ENCODE results near the gene TMEM116. TPM values are rescaled to one million over a fixed set of nuclear protein-coding genes. Genes with fewer than 3 reads are reported as not detected.

TMEM116 gene
- total RNA-seq (2012; rRNA removed), result 4.7 and 8.4 TPM in 2 replicates
- polyA plus RNA-seq (2012; rRNA removed), result 4.6 and 5.5 TPM in 2 replicates
- 3.4 and 3.8 TPM in 2 replicates for polyA plus RNA-seq (2012; cell fraction: cytosol; rRNA removed)
- polyA plus RNA-seq (2012; cell fraction: nucleus; rRNA removed; ENCODE audit: low replicate concordance), result 2.9 and 8.4 TPM in 2 replicates
- percentile 47 among the genes with signal in this experiment for Bru-seq, nascent RNA
- BruChase-seq, experiment 1, labeled RNA remaining after a 6-hour chase, result percentile 61 among the genes with signal in this experiment
- percentile 55 among the genes with signal in this experiment for BruChase-seq, experiment 2, labeled RNA remaining after a 2-hour chase
- long read RNA-seq, partial matches to known transcripts, result 0 of 7 reads
- long read RNA-seq, other reads (novel, unspliced or antisense), result 6 of 7 reads

GRCh38 chr12:112012775-112013600 lies at the start of gene TMEM116, which contains the start of gene ERP29:
Gene TMEM116, minus strand, starts transcription at chr12:112013165. Its CDS starts 7,895 bp downstream, at chr12:112005270.
Gene ERP29, plus strand, starts transcription at chr12:112013426. Its CDS starts 40 bp downstream, at chr12:112013466.
- Histone ChIP-seq H3K36me3 (ENCODE audit: control insufficient read depth, insufficient read depth, low read length) (no peaks in the 10 kb centered on the region; the same call in 1 of the 2 replicates), H3K9me3 (ENCODE audit: control insufficient read depth, insufficient read depth, low read length) (no peaks in the 10 kb centered on the region), H2AK5ac (ENCODE audit: low read depth, low read length) (peak within 1 kb of the TSS; percentile 91), H3K9ac (ENCODE audit: low read depth, low read length) (peak within 1 kb of the TSS; percentile 86), H2BK15ac (ENCODE audit: low read depth, low read length) (peak within 1 kb of the TSS; percentile 21; the same call in 2 of the 3 replicates), H3K4me3 (ENCODE audit: insufficient read depth, low read depth, low read length) (peak within 1 kb of the TSS; percentile 79), H3K79me1 (ENCODE audit: low read depth in 1 of 2, low read length in 2 of 2) (peaks cover 24 to 59% of the 10 kb centered on the region in 2 experiments), H3K23ac (ENCODE audit: low read depth, low read length) (peak within 1 kb of the TSS; percentile 92), H2BK5ac (ENCODE audit: low read depth, low read length, poor library complexity, severe bottlenecking) (peak within 1 kb of the TSS; percentile 83), H4K91ac (ENCODE audit: insufficient read depth, low read depth, low read length) (peak within 1 kb of the TSS; percentile 91), H4K20me1 (ENCODE audit: insufficient read depth, low read length) (peaks cover 13% of the 10 kb centered on the region; the same call in 1 of the 2 replicates), H3K18ac (ENCODE audit: low read depth, low read length) (peak within 1 kb of the TSS; percentile 64), H3K4ac (ENCODE audit: low read depth, low read length) (peak within 1 kb of the TSS; percentile 98), H2BK20ac (ENCODE audit: low read depth, low read length) (no peak within 1 kb of the TSS), H3K14ac (replicated peaks; ENCODE audit: low read depth, low read length) (peak within 1 kb of the TSS; percentile 97), H3K4me2 (ENCODE audit: low read depth, low read length) (peak within 1 kb of the TSS; percentile 83), H3K9me1 (ENCODE audit: insufficient read depth, low read length) (peaks cover 10% of the 10 kb centered on the region), H3K56ac (ENCODE audit: extremely low read depth, insufficient read depth, low read length) (peak within 1 kb of the TSS; percentile 89), H4K8ac (ENCODE audit: low read depth in 2 of 2, low read length in 2 of 2) (peak within 1 kb of the TSS; percentile 72 to 97), H4K5ac (ENCODE audit: low read depth, low read length) (peak within 1 kb of the TSS; percentile 89), H3K27me3 (ENCODE audit: control insufficient read depth, insufficient read depth, low read length) (no peaks in the 10 kb centered on the region), H2AK9ac (replicated peaks; ENCODE audit: low read depth, low read length, poor library complexity) (peak within 1 kb of the TSS; percentile 97), H2BK120ac (ENCODE audit: low read depth, low read length) (peak within 1 kb of the TSS; percentile 57), H3K27ac (ENCODE audit: insufficient read depth, low read length) (peak within 1 kb of the TSS; percentile 80), H2AFZ (replicated peaks; ENCODE audit: low read length, poor library complexity) (peak within 1 kb of the TSS; percentile 98), H3K4me1 (ENCODE audit: control insufficient read depth, insufficient read depth, low read length) (peaks cover 1% of the 10 kb centered on the region; the same call in 1 of the 2 replicates)
- 0% methylated on average over 48 of the region's 67 CpGs; no CpG with 5 or more reads in 1 of the 2 experiments for WGBS, 2 experiments (ENCODE audit: extremely low coverage in 2 of 2, insufficient read length in 1 of 2)
- POLR2A ChIA-PET (ENCODE audit: unreplicated experiment), result interaction anchor here (0.7 to 1.0 kb wide), 2 partner anchors 11 to 35 kb away, joined by 3 read pairs; no protein-coding TSS in a partner anchor
- intact Hi-C loops (cut with micrococcal nuclease) (loop anchor here (1.0 kb wide), 1 partner anchor 68 kb away; no protein-coding TSS in a partner anchor), dilution Hi-C loops (cut with HindIII; ENCODE audit: low sequenced_read_pairs, unreplicated experiment) (no loop called here), in situ Hi-C loops (cut with MboI; ENCODE audit: low sequenced_read_pairs) (no loop called here)
- CTCF ChIA-PET, result interaction anchor here (0.5 to 1.0 kb wide), 2 partner anchors 32 to 68 kb away, joined by 3 read pairs; no protein-coding TSS in a partner anchor
- DNase-seq (peak; percentile 98), ATAC-seq (ENCODE audit: low read depth) (peak; percentile 89)
- BruUV-seq (replicated peaks), result TSS peak; percentile 74
- TF ChIP-seq MAZ (IDR thresholded peaks at IDR 0.05; ENCODE audit: borderline replicate concordance, low read depth, low read length), result peak; percentile 92
- no peak for TF ChIP-seq NFE2L2 (IDR thresholded peaks at IDR 0.05; ENCODE audit: low read depth, low read length)
- TF ChIP-seq CEBPB (IDR thresholded peaks at IDR 0.05; ENCODE audit: low read depth, low read length), result no peak
- no peak for TF ChIP-seq MAFK (IDR thresholded peaks at IDR 0.05; ENCODE audit: low read depth, low read length)
- TF ChIP-seq RAD21 (IDR thresholded peaks at IDR 0.05; ENCODE audit: low read length), result peak; percentile 51
- no peak for TF ChIP-seq RCOR1 (IDR thresholded peaks at IDR 0.05; ENCODE audit: insufficient replicate concordance, low read length)
- TF ChIP-seq CHD1 (IDR thresholded peaks at IDR 0.05; ENCODE audit: low read depth, low read length), result no peak
- peak; percentile 99 for TF ChIP-seq BHLHE40 (IDR thresholded peaks at IDR 0.05; ENCODE audit: low read depth, low read length)
- TF ChIP-seq USF2 (IDR thresholded peaks at IDR 0.05; ENCODE audit: low read depth, low read length), result peak; percentile 99
- TF ChIP-seq FOS (IDR thresholded peaks at IDR 0.05; ENCODE audit: low read depth, low read length), result peak; percentile 95
- peak; percentile 90 for TF ChIP-seq POLR2A (IDR thresholded peaks at IDR 0.05; ENCODE audit: low read depth, low read length)
- TF ChIP-seq, protein P1, sequence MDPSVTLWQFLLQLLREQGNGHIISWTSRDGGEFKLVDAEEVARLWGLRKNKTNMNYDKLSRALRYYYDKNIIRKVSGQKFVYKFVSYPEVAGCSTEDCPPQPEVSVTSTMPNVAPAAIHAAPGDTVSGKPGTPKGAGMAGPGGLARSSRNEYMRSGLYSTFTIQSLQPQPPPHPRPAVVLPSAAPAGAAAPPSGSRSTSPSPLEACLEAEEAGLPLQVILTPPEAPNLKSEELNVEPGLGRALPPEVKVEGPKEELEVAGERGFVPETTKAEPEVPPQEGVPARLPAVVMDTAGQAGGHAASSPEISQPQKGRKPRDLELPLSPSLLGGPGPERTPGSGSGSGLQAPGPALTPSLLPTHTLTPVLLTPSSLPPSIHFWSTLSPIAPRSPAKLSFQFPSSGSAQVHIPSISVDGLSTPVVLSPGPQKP (IDR thresholded peaks at IDR 0.05; ENCODE audit: borderline replicate concordance, low read depth, low read length), result no peak
